GM18870 (cell line): ENCODE data around the gene FBH1.
"Not testable (repeated sequence)": the region's sequence is repeated elsewhere in the genome, so short reads cannot be mapped to it uniquely, and the experiment has no call there.

Experiments used
- ATAC-seq: cut with Tn5 transposase; IDR thresholded peaks from one replicate; pipeline ENCODE4 v1.9.1; 2021; ENCODE audit warnings: moderate library complexity; ENCODE audit not compliant: unreplicated experiment

The FBH1 gene

DNA sequence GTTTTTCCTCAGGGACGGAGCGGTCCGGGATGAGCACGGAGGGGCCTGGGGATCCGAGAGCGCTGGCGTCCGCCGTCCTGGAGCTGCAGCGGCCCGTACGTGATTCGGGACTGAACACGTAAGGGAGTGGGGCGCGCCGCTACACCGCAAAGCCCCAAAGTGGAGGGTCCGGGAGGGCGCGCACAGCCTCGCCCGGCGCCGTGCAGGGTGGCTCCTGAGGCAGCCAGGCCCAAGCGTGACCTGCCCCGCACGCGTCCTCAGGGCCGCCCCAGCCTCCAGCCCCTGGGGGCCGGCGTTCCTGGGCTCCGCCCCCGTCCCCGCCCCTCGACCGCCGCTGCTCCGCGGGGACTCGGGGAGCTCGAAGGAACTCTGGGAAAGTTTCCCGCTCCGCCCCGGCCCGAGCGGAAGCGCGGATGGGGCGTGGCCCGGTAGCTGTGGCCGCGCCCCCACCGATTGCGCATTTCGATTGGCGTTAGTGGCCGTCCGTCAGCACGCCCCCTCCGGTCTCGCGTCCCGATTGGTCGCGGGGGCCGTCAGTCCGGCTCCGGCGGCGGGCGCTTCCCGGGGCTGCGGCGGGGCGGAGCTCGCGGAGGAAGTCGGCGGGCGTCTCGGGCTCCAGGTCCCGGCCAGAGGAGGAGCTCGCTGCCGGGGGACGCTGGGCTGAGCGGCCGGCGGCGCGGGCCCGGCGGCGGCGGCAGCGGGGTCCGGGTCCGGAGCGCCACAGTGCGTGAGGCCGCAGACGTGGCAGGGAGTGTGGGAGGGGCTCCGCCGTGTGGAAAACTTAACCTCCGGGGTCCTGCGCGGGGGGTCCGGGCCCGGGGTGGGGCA, at the start of gene FBH1, which contains the start of gene ANKRD16:
Gene FBH1, plus strand, starts transcription at position 620 of the 828 bp plus-strand sequence. Its CDS starts 103 bp downstream, at position 723.
Gene ANKRD16, minus strand, starts transcription at position 270 of the 828 bp plus-strand sequence. CDS start 539 bp downstream, outside the sequence.
- ATAC-seq: peak; percentile 85

DNA sequence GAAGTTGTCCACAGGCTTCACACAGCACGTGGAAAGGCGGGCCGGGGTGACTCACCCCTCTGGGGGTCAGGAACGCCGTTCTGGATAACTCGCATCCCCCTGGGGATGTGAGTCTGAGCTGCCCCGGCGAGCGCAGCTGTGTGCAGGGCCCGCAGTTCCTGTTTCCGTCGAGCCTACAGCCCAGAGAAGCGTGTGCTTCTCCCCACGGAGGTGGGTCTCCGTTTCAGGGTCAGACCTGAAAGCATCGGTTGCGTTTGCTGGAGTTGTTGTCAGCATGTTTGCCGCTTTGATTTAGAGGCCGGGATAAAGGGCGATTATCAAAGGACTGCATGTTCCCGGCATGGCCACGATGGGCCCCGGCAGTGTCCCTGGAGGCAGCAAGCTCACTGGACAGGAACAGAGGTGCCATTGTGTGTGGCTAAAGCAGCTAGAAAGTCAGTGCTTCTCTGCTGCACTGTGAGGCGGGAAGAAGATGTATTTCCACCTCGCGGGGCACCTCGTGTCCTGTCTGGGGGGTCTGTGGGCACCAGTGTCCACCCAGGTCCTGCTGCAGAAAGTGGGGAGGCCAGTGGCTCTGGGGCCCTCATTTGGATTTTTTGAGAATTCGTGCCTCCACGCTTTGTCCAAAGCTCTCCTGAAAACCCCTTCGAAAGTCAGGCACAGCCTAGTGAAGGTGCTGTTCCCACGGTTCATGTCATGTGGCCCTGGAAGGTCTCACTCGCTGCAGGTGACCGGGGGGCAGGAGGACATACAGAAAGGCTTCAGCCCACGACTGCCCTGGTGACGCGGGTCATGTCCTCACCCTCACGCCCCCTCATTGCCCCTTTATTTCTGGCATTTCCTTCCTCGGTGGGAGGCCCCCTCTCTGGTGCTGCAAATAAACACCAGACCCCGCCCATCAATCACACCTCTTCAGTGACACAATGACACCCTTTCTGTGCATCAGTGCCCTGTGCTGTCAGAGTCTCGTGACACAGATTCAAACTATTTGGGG, 49.4 kb upstream of the FBH1 start:
- ATAC-seq: peak; percentile 53

DNA sequence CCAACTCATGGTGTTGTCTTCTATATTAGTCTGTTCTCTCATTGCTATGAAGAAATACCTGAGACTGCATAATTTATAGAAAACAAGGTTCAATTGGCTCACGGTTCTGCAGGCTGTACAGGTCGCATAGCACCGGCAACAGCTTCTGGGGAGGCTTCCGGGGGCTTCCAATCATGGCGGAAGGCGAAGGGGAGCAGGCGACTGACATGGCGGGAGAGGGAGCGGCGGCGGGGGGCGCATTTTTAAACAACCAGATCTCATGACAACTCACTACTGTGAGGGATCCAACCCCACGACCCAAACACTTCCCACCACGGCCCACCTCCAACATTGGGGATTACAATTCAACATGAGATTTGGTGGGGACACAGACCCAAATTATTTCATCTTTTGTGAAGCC, 48.1 kb upstream of the FBH1 start:
- no peak for ATAC-seq

DNA sequence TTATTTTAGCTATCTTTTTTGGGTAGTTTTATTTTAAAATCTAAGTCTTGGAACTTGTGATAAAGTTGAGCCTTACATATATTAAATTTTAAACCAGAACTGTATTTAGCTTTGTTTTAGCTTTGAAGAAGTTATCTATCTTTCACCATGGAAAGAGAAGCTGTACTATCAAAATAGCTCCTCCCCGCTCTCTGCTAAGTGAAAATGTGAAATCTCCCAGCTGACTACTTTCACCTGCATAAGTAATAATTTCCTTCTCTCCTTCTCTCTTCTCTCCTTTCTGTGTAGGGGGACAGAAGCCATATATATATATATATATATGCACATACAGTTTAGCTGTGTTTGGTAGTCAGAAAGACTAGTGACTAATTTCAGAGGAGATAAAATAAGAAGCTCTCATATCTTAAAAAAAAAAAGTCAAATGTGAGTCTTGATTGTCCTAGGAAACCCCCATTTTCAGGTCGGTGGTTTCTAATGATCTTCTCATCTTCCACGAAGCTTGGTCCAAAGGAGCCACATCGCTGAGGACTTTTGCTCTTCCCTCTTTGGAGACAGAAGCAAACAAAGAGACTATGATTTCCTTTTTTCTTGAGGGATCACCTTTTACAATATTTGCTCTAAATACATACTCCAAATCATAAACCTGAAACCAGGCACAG, 46.2 kb upstream of the FBH1 start:
- no peak for ATAC-seq

DNA sequence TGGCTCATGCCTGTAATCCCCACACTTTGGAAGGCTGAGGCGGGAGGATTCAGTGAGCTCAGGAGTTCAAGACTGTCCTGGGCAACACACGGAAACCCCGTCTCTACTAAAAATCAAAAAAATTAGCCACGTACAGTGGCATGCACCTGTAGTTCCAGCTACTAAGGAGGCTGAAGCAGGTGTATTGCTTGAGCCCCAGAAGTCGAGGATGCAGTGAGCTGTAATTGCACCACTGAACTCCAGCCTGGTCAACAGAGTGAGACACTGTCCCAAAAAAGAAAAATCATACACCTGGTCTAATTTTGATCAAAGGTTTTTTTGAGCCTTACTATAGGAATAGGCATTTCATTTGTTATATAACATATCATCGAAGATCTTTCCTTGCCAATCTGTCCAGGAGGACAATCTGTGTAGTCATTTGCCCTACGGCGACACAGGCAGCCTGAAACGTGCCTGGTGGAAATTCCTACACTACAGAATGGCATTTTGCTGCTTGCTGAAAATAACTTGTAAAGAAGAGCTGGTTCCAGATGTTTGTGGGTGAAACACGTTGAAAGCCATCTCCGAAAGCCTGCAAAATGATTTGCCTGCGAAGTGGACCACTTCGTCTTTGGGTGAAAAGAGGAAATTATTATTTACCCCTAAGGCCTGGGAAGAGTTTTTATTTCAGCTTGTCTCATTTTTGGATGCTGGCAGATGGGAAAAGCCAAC, 45.5 kb upstream of the FBH1 start:
- no peak for ATAC-seq

DNA sequence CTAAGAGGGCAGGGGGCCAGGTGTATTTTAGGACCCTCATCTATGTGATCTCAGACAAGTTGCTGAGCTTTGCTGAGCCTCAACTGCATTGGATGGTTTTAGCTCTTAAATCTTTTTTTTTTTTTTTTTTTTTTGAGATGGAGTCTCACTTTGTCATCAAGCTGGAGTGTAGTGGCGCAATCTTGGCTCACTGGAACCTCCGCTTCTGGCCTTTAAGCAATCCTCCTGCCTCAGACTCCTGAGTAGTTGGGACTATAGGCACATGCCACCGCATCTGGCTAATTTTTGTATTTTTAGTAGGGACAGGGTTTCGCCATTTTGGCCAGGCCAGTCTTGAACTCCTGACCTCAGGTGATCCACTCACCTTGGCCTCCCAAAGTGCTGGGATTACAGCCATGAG, 43.4 kb upstream of the FBH1 start:
- ATAC-seq: not testable (repeated sequence)

DNA sequence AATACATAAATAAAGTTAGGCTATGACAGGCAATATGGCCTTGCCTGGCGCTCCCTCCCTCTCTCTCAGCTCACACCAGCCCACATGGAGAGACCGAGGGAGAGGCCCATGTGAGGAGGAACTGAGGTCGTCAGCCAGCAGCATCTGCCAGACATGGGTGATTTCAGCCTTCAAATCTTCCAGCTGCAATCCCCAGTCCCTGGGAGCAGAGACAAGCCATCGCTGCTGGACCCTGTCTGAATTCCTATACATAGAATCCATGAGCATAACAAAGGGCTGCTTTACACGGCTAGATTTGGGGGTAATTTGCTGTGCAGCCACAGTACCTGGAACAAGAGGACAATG, 35.9 kb upstream of the FBH1 start:
- ATAC-seq: no peak

DNA sequence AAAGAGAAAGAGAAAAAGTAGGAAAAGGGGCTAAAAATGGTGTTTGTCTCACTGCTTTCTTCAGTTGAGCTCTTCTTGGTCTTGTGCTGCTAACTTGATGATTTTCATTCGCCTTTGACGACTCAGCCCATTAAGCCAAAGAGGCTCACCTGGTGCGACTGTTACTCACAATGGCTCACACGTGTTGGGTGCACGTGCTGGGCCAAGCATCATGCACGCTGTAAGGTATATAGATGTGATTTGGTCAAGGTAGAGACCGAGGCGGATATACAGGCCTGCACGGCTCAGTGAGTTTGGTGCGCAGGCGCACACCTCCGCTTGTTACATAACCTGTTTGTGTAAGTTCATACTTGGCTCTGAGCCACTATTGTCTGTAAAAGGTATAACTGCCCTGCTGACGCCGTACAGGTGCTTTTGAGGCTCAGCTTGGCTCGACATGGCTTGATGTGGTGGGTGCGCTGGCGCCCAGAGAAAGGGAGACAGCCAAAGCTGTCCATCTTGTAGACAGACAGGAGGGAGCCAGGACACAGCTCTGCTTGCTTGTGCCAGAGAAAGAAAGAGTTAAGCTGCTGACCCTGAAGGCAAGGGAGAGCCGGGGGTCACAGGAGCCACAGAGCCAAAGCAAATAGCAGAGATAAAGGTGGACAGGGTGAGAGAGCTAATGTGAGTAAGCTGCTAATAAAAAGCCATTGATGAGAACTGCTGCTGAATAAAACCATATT, 33.9 kb upstream of the FBH1 start:
- ATAC-seq: no peak

DNA sequence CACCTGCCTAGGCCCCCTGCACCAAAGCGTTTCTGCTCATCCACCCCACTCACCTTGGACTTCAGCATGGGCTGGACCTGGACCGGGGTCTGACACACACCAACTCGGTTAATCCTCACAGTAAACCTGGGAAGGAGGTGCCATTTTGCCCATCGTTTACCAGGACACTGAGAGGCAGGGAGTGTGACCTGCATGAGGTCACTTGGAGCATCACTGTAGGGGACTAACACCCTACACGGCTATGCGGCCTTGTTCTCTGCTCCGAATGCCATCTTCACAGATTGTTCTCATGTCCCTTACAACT, 33.4 kb upstream of the FBH1 start:
- no peak for ATAC-seq

DNA sequence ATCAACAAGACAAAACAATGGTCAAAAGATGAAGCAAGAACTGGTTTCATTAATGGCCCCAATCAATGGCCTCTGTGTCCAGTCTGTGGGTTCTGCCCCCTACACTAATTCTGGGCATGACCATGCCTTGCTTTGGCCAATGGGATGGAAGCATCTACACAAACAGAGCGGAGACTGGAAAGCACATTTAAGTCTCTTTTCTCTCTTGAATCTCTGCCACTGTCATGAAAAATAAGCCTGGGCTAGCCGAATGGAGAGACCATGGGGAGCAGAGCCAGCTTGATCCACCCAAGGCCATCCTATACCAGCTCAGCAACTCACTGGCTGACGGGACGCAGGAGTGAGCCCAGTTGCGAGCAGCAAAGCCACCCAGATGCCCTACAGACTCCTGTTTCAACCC, 31.2 kb upstream of the FBH1 start:
- ATAC-seq: no peak

DNA sequence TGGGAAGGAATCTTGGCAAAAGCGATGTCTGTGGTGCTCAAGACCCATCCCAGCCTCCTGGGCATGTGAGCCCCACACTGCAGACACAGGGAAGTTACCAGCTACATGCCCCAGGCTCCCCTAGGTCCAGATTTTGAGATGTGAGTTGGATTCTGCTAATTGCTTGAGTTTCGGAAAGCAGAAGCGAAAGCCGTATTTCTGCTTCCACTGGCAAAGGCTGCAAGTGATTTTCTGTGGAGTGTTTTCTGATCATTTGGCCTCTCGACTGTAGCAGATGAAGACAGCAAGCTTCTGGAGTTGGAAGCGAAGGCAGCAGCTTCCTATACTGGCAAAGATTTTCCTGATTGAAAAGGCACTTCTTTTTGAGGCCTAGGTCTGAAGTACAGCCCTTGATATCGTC, 30.0 kb upstream of the FBH1 start:
- ATAC-seq: no peak

DNA sequence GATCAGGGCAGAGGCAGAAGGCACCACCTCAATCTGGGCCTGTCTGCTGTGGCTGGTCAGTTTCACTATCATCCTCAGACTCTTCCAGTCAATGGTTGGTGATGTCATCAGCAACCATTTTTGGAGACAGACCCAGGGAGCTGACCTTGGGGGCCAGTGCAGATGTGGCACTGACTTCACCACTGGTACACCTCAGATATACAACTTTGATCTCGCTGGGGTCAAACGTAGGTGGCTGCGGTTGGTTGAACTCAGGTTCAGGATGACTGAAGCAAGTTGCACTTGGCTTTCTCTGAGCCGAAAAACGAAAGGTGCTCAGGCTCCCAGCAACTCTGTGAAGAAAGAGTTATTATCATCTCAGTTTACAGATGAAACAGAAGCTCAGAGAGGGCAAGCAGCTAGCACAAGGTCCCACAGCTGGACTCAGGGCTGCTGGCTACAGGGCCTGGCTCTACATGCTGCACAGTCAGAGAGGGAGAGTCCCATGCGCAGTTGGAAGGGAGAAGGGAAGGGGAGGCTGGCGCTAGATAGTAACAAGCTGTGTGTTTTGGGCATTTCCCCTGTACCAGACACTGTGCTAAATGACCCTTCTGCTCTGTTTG, 27.6 kb upstream of the FBH1 start:
- peak; percentile 96 for ATAC-seq

DNA sequence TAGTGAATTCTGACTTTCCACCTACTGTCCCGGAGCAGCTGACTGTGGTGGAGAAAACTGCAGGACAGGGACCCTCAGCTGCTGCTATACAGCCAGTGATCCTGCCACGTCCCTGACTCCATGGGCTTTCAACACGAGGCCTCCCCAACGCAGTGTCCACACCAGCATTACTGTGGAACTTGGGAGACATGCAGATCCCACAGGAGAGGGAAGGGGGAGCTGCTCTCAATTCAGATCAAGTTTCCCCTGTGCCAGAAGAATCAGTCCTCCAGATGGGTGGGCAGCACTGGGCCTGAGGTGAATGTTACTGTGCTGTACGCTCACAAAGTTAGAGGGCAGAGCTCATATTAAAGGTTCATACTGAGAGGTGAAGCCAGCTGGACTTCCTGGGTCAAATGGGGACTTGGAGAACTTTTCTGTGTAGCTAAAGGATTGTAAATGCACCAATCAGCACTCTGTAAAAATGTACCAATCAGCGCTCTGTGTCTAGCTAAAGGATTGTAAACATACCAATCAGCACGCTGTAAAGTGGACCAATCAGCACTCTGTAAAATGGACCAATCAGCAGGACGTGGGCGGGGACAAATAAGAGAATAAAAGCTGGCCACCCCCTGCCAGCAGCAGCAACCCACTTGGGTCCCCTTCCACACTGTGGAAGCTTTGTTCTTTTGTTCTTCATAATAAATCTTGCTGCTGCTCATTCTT, 26.9 kb upstream of the FBH1 start:
- not testable (repeated sequence) for ATAC-seq

DNA sequence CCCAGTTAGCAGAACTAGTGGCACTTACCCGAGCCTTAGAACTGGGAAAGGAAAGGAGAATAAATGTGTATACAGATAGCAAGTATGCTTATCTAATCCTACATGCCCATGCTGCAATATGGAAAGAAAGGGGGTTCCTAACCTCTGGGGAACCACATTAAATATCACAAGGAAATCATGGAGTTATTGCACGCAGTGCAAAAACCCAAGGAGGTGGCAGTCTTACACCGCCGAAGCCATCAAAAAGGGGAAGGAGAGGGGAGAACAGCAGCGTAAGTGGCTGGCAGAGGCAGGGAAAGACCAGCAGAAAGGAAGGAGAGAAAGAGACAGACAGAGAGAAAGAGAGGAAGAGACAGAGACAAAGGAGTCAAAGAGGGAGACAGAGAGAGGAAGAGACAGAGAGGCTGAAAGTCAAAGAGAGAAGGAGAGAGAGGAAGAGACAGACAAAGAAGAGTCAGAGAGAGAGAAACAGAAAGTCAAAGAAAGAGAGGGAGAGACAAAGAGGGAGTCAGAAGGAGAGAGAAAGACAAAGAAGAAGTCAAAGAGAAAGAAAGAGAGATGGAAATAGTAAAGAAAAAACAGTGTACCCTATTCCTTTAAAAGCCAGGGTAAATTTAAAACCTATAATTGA, 23.5 kb upstream of the FBH1 start:
- not testable (repeated sequence) for ATAC-seq

DNA sequence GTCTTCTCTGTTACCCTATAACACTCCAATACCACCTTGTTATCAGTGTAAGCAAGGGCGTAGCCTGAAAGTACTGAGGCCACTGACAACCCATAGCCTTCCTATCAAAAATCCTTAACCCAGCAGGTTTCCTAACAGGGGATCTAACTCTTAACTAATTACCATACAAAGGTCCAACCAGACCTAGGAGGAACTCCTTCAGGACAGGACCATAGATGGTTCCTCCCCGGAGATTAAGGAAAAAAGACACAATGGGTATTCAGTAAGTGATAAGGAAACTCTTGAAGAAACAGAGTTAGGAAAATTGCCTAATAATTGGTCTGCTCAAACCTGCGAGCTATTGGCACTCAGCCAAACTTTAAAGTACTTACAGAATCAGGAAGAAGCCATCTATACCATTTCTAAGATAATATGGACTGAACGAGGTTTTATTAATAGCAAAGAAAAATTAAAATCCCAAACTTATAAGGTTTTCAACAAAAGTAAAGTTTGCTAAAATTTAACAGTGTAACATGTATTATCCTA, 22.9 kb upstream of the FBH1 start:
- not testable (repeated sequence) for ATAC-seq

DNA sequence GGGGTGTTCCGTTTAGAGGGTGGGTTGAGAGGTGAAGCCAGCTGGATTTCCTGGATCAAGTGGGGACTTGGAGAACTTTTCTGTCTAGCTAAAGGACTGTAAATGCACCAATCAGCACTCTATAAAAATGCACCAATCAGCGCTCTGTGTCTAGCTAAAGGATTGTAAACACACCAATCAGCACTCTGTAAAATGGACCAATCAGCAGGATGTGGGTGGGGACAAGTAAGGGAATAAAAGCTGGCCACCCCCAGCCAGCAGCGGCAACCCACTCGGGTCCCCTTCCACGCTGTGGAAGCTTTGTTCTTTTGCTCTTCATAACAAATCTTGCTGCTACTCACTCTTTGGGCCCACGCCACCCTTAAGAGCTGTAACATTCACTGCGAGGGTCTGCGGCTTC, 21.7 kb upstream of the FBH1 start:
- not testable (repeated sequence) for ATAC-seq

DNA sequence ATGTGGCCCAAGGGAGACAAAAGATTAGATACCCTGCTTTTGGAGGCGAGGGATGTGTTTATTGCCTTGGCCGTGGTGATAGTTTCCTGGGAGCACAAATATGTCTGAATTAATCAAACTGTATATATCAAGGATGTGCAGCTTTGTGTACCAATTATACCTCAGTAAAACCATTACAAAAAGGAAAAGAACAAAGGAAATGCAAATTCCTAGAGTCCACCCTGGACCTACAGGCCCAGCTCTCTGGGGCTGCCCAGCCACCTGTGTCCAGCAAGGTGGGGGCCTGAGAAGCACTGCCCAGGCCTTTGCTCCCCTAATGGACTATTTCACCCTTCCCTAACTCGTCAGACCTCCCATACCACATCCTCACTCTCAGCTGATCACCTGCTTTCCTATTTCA, 20.9 kb upstream of the FBH1 start:
- ATAC-seq: no peak

DNA sequence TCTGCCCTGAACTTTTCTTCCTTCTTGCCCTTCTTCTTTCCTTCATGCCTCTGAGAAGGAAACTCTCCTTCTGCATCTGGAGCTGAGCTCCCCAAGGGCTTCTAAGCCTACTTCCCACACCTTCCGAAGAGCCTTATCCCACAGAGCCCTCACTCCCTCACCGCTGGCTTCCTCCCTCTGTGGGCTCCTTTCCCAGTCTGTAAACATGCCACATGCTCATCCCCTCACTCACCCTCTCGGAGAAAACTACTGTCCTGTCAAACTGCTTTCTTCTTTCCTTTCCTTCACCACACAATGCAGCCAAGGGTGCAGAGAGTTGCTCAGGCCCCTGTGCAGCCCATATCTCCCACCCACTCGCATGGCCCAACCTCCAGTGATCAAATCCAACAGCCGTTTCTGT, 18.4 kb upstream of the FBH1 start:
- ATAC-seq: no peak
